Naive thymus-derived CD4-positive, alpha-beta T cell (primary cell): Measurements from ENCODE around the gene MYBPC3. TPM values are rescaled to one million over a fixed set of nuclear protein-coding genes. Genes with fewer than 3 reads are reported as not detected.
A peak's percentile ranks its signal among the peaks of the same experiment; 100 is the strongest.

Experiments used
- ATAC-seq: fragments of 150-1000 bp; cut with Tn5 transposase; 2 replicates; pipeline ENCODE4 v1.10.0; 2021; ENCODE audit warnings: mild to moderate bottlenecking, moderate library complexity
- CTCF ChIA-PET: fragments of 350-600 bp; sonication (Branson Sonifier 250); formaldehyde crosslinking; loops from one replicate; lab custom pipeline; 2021; ENCODE audit warnings: antibody characterized with exemption; lab: Charles Lee
- POLR2A ChIA-PET: fragments of 350-600 bp; sonication (Branson Sonifier 250); formaldehyde crosslinking; loops from one replicate; lab custom pipeline; 2021; ENCODE audit warnings: antibody characterized with exemption, inconsistent platforms; lab: Charles Lee
- DNase-seq, 9 donors: peaks; one replicate each; pipeline versions ENCODE4 v3.0.0 to v3.0.0-alpha.2; 2020 to 2022; ENCODE audit warnings: mixed read lengths in 1 of 9
- H3K27ac ChIP-seq: one replicate; pipeline ENCODE4 v1.7.0; 2013; ENCODE audit warnings: mild to moderate bottlenecking, low read depth, low read length, moderate library complexity
- H3K27me3 ChIP-seq, 2 donors: one replicate each; pipeline ENCODE4 v1.7.0; 2013; ENCODE audit warnings: low read length in 2 of 2, mild to moderate bottlenecking in 2 of 2, moderate library complexity in 2 of 2; ENCODE audit not compliant: control insufficient read depth in 2 of 2, insufficient read depth in 2 of 2
- H3K36me3 ChIP-seq, 3 experiments: 1 replicate in 2 of 3; 2 replicates in 1 of 3; pipeline ENCODE4 v1.7.0; 2013; ENCODE audit warnings: low read length in 3 of 3, mild to moderate bottlenecking in 3 of 3, moderate library complexity in 1 of 3; ENCODE audit not compliant: insufficient read depth in 3 of 3, control insufficient read depth in 2 of 3
- H3K4me1 ChIP-seq, 2 donors: one replicate each; pipeline ENCODE4 v1.7.0; 2013; ENCODE audit warnings: low read length in 2 of 2, mild to moderate bottlenecking in 2 of 2, moderate library complexity in 1 of 2; ENCODE audit not compliant: control insufficient read depth in 2 of 2, insufficient read depth in 2 of 2
- H3K4me3 ChIP-seq: 2 replicates; pipeline ENCODE4 v1.7.0; 2013; ENCODE audit warnings: mild to moderate bottlenecking, low read length
- H3K9me3 ChIP-seq, 3 experiments: 1 replicate in 2 of 3; 2 replicates in 1 of 3; pipeline ENCODE4 v1.7.0; 2013; ENCODE audit warnings: low read length in 3 of 3; ENCODE audit not compliant: control insufficient read depth in 2 of 3
- H3K27ac Mint-ChIP-seq, 9 donors: one replicate each; pipeline ENCODE4 v1.8.0; 2020 to 2022; ENCODE audit warnings: mixed read lengths in 9 of 9, mild to moderate bottlenecking in 8 of 9, moderate library complexity in 5 of 9, inconsistent platforms in 2 of 9
- H3K27me3 Mint-ChIP-seq, 5 donors: one replicate each; pipeline ENCODE4 v1.8.0; 2021 to 2022; ENCODE audit warnings: mixed read lengths in 5 of 5, mild to moderate bottlenecking in 1 of 5
- H3K36me3 Mint-ChIP-seq, 5 donors: one replicate each; pipeline ENCODE4 v1.8.0; 2020 to 2022; ENCODE audit warnings: mixed read lengths in 5 of 5, mild to moderate bottlenecking in 3 of 5, inconsistent platforms in 1 of 5
- H3K4me1 Mint-ChIP-seq, 7 donors: one replicate each; pipeline ENCODE4 v1.8.0; 2020 to 2022; ENCODE audit warnings: mixed read lengths in 7 of 7, mild to moderate bottlenecking in 3 of 7, inconsistent platforms in 1 of 7
- H3K4me3 Mint-ChIP-seq, 10 donors: one replicate each; pipeline ENCODE4 v1.8.0; 2020 to 2022; ENCODE audit warnings: mild to moderate bottlenecking in 10 of 10, mixed read lengths in 10 of 10, moderate library complexity in 6 of 10, inconsistent platforms in 2 of 10
- H3K9me3 Mint-ChIP-seq, 11 donors: one replicate each; pipeline ENCODE4 v1.8.0; 2020 to 2022; ENCODE audit warnings: mixed read lengths in 11 of 11, mild to moderate bottlenecking in 4 of 11, inconsistent platforms in 1 of 11, moderate library complexity in 1 of 11
- intact Hi-C, 2 donors: fragments of 100-400 bp; cut with micrococcal nuclease; formaldehyde crosslinking; loops; one replicate each; pipeline ENCODE4 v1.15.1; 2023
- polyA plus RNA-seq, 2 donors: library from polyadenylated mRNA; unstranded; fragments of 300-500 nt; fragmentation: Illumina TruSeq; gene quantifications; one replicate each; pipeline ENCODE4 v1.2.3, GENCODE V29; 2021
- total RNA-seq, 6 experiments: library from RNA in 5 of 6; stranded (reverse) in 5 of 6; gene quantifications; 1 replicate in 5 of 6; 2 replicates in 1 of 6; pipeline ENCODE4 v1.2.3 and lab custom pipeline; 2021 to 2026

Gene MYBPC3
- total and polyA plus RNA-seq, 7 experiments from 2014 or later = 0.16 to 0.86 TPM; not detected in 5

- H3K36me3 Mint-ChIP-seq = peaks cover 0 to 11% (median 0%) of the 10 kb centered on the region in 5 donors
- no peak overlapping the region for H3K4me3 Mint-ChIP-seq
- Histone ChIP-seq H3K4me3 (no peak overlapping the region), H3K9me3 (no peaks in the 10 kb centered on the region), H3K4me1 (no peaks in the 10 kb centered on the region), H3K27me3 (no peaks in the 10 kb centered on the region), H3K27ac (no peak overlapping the region), H3K36me3 (peaks cover 0 to 9% (median 0%) of the 10 kb centered on the region in 3 experiments)
- CTCF ChIA-PET = interaction anchor here (1.4 kb wide), 1 partner anchor 120 kb away, joined by 3 read pairs; no protein-coding TSS in a partner anchor
- H3K27me3 Mint-ChIP-seq = no peaks in the 10 kb centered on the region
- no peaks in the 10 kb centered on the region for H3K4me1 Mint-ChIP-seq
- no peaks in the 10 kb centered on the region for H3K9me3 Mint-ChIP-seq
- intact Hi-C loops = no loop called here
- DNase-seq (no peak), ATAC-seq (no peak)
- H3K27ac Mint-ChIP-seq = peak overlapping the region in 1 of 9 donors; percentile 14
- POLR2A ChIA-PET = interaction anchor here (1.0 kb wide), 1 partner anchor 78 kb away, joined by 3 read pairs; no protein-coding TSS in a partner anchor
Observed at GRCh38 chr11:47332791-47333525, 19.5 kb downstream of the MYBPC3 start.

- H3K36me3 Mint-ChIP-seq = peaks cover 0 to 17% (median 0%) of the 10 kb centered on the region in 5 donors
- ChIA-PET CTCF (no interaction called here), POLR2A (no interaction called here)
- Histone ChIP-seq H3K36me3 (peaks cover 0 to 13% (median 0%) of the 10 kb centered on the region in 3 experiments), H3K4me3 (no peak overlapping the region), H3K27ac (no peak overlapping the region), H3K4me1 (no peaks in the 10 kb centered on the region), H3K27me3 (no peaks in the 10 kb centered on the region), H3K9me3 (no peaks in the 10 kb centered on the region)
- no peak overlapping the region for H3K4me3 Mint-ChIP-seq
- no peak for DNase-seq
- H3K27me3 Mint-ChIP-seq = no peaks in the 10 kb centered on the region
- peak; percentile 10 for ATAC-seq
- intact Hi-C loops = no loop called here
- H3K27ac Mint-ChIP-seq = peak overlapping the region in 3 of 9 donors; percentile 31 to 44 (median 38)
- no peaks in the 10 kb centered on the region for H3K4me1 Mint-ChIP-seq
- H3K9me3 Mint-ChIP-seq = no peaks in the 10 kb centered on the region
Observed at GRCh38 chr11:47332303-47332711, 20.2 kb downstream of the MYBPC3 start.

- intact Hi-C loops = no loop called here
- Mint-ChIP-seq H3K4me1 (no peaks in the 10 kb centered on the region), H3K9me3 (peaks cover 0 to 1% (median 0%) of the 10 kb centered on the region in 11 donors), H3K27me3 (no peaks in the 10 kb centered on the region), H3K27ac (peak overlapping the region in 4 of 9 donors; percentile 31 to 54 (median 41)), H3K36me3 (peaks cover 0 to 20% (median 2%) of the 10 kb centered on the region in 5 donors), H3K4me3 (no peak overlapping the region)
- CTCF ChIA-PET = no interaction called here
- no peaks in the 10 kb centered on the region for H3K9me3 ChIP-seq
- no peak overlapping the region for H3K27ac ChIP-seq
- peaks cover 0 to 13% (median 0%) of the 10 kb centered on the region in 3 experiments for H3K36me3 ChIP-seq
- DNase-seq (no peak), ATAC-seq (no peak)
- H3K27me3 ChIP-seq = no peaks in the 10 kb centered on the region
- H3K4me3 ChIP-seq = no peak overlapping the region
- POLR2A ChIA-PET = no interaction called here
- H3K4me1 ChIP-seq = no peaks in the 10 kb centered on the region
Observed at GRCh38 chr11:47331454-47332302, 20.8 kb downstream of the MYBPC3 start.

GRCh38 chr11:47329987-47330931 is 22.2 kb downstream of the MYBPC3 start:
- Mint-ChIP-seq H3K27ac (peak overlapping the region in 4 of 9 donors; percentile 5 to 67 (median 51)), H3K36me3 (peaks cover 2 to 31% (median 7%) of the 10 kb centered on the region in 5 donors), H3K4me3 (no peak overlapping the region), H3K9me3 (peaks cover 0 to 1% (median 0%) of the 10 kb centered on the region in 11 donors), H3K27me3 (no peaks in the 10 kb centered on the region), H3K4me1 (no peaks in the 10 kb centered on the region)
- ATAC-seq (no peak), DNase-seq (peak in 2 of 9 donors; percentile 11 to 13)
- Histone ChIP-seq H3K4me3 (no peak overlapping the region), H3K27me3 (no peaks in the 10 kb centered on the region), H3K27ac (no peak overlapping the region), H3K36me3 (peaks cover 0 to 13% (median 0%) of the 10 kb centered on the region in 3 experiments), H3K9me3 (no peaks in the 10 kb centered on the region), H3K4me1 (no peaks in the 10 kb centered on the region)
- intact Hi-C loops = loop anchor here in 1 of 2 donors (1.0 kb wide), 3 partner anchors 78 to 124 kb away; partner anchors contain the start of gene SLC39A13
- ChIA-PET POLR2A (interaction anchor here (0.5 kb wide), 1 partner anchor 107 kb away, joined by 4 read pairs; no protein-coding TSS in a partner anchor), CTCF (interaction anchor here (0.5 to 1.1 kb wide), 3 partner anchors 9 to 869 kb away, joined by 3 to 5 read pairs (median 5); no protein-coding TSS in a partner anchor)

GRCh38 chr11:47329431-47329986 is 23.0 kb downstream of the MYBPC3 start:
- no peak for DNase-seq
- Mint-ChIP-seq H3K4me1 (peaks cover 0 to 3% (median 0%) of the 10 kb centered on the region in 7 donors), H3K4me3 (no peak overlapping the region), H3K27me3 (no peaks in the 10 kb centered on the region), H3K36me3 (peaks cover 8 to 37% (median 12%) of the 10 kb centered on the region in 5 donors), H3K27ac (peak overlapping the region in 2 of 9 donors; percentile 25 to 81), H3K9me3 (peaks cover 0 to 1% (median 0%) of the 10 kb centered on the region in 11 donors)
- ChIA-PET CTCF (interaction anchor here (1.0 to 1.1 kb wide), 2 partner anchors 8 to 95 kb away, joined by 5 read pairs; no protein-coding TSS in a partner anchor), POLR2A (no interaction called here)
- H3K27me3 ChIP-seq = no peaks in the 10 kb centered on the region
- peaks cover 0 to 19% (median 0%) of the 10 kb centered on the region in 3 experiments for H3K36me3 ChIP-seq
- H3K27ac ChIP-seq = no peak overlapping the region
- intact Hi-C loops = no loop called here
- H3K9me3 ChIP-seq = no peaks in the 10 kb centered on the region
- no peaks in the 10 kb centered on the region for H3K4me1 ChIP-seq
- H3K4me3 ChIP-seq = no peak overlapping the region
- ATAC-seq = no peak
